GM12892 (cell line): ENCODE data around the gene SLC25A45.

ENCODE experiments used
- POLR2A ChIP-seq: IDR thresholded peaks from 2 replicates; pipeline ENCODE4 v1.6.1; 2011; ENCODE audit warnings: low read depth, low read length, control low read depth
- POLR2AphosphoS5 ChIP-seq: IDR thresholded peaks from 2 replicates; pipeline ENCODE4 v1.6.1; 2011; ENCODE audit warnings: low read depth, low read length, control low read depth
- TAF1 ChIP-seq: IDR thresholded peaks from 2 replicates; pipeline ENCODE4 v1.6.1; 2011; ENCODE audit warnings: low read depth, mild to moderate bottlenecking, control low read depth, low read length, borderline replicate concordance

- TF ChIP-seq POLR2A = peak; percentile 47; the same call in 1 of the 2 replicates
- TF ChIP-seq TAF1 = no peak
- TF ChIP-seq POLR2AphosphoS5 = 0 out of 2 replicates have a peak, but pooled peaks have one; percentile 25
Observed at GRCh38 chr11:65418431-65418680, 35.9 kb upstream of the SLC25A45 start.
